ES-I3 (cell line): ENCODE measurements around the gene DUSP16.
"Not testable (repeated sequence)": the region's sequence is repeated elsewhere in the genome, so short reads cannot be mapped to it uniquely, and the experiment has no call there.

Source experiments
- H3K36me3 ChIP-seq: 2 replicates; pipeline ENCODE4 v1.6.1; 2013; ENCODE audit warnings: mild to moderate bottlenecking, low read length, control low read depth, moderate library complexity; ENCODE audit not compliant: insufficient read depth
- H3K4me1 ChIP-seq: 2 replicates; pipeline ENCODE4 v1.6.1; 2013; ENCODE audit warnings: mild to moderate bottlenecking, control low read depth, low read length; ENCODE audit not compliant: insufficient read depth
- H3K9ac ChIP-seq: 2 replicates; pipeline ENCODE4 v1.6.1; 2013; ENCODE audit warnings: low read depth, mild to moderate bottlenecking, low read length, moderate library complexity
- H3K9me3 ChIP-seq: 2 replicates; pipeline ENCODE4 v1.6.1; 2013; ENCODE audit warnings: mild to moderate bottlenecking, low read length, moderate library complexity; ENCODE audit not compliant: control insufficient read depth, insufficient read depth

Gene DUSP16

DNA sequence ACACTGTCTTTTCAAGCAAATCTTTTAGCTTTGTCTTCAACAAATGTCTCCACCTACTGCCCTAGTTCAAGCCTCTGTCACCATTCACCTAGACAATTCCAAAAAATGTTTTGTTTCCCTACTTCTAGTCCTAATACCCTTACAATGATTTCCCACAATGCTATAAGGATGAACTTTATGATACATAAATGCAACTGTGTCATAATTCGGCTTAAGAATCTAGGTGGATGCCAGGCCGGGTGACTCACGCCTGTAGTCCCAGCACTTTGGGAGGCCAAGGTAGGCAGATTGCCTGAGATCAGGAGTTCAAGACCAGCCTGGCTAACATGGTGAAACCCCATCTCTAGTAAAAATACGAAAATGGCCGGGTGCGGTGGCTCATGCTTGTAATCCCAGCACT is 28.3 kb upstream of the DUSP16 start:
- no peaks in the 10 kb centered on the region for H3K4me1 ChIP-seq
- H3K9ac ChIP-seq = no peak overlapping the region
- no peaks in the 10 kb centered on the region for H3K36me3 ChIP-seq
- H3K9me3 ChIP-seq = no peaks in the 10 kb centered on the region

DNA sequence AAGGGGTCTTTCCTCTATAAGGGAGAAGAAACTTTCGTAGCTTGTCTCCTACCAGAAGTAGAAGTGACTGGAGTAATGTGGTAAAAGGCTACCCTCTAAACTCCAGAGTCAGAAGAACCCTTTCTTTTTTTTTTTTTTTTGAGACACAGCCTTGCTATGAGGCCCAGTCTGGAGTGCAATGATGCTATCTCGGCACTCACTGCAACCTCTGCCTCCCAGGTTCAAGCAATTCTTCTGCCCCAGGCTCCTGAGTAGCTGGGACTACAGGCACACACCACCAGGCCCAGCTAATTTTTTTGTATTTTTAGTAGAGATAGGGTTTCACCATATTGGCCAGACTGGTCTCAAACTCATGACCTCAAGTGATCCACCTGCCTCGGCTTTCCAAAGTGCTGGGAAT is 25.8 kb upstream of the DUSP16 start:
- H3K9me3 ChIP-seq, H3K36me3 ChIP-seq, H3K4me1 ChIP-seq, H3K9ac ChIP-seq: not testable (repeated sequence)

DNA sequence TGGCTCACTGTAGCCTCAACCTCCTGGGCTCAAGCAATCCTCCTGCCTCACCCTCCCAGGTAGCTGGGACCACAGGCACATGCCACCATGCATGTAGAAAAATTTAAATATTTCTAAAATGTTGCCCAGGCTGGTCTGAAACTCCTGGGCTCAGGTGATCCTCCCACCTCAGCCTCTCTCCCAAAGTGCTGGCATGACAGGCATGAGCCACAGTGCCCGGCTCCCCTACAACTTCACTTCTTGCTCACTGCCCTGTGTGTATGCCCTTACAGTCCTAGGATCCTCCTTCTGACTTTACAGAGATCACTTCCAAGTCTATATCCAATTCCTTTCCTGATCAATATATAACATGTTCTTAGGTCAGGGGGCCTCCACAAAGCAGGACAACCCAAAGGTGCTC is 25.2 kb upstream of the DUSP16 start:
- H3K36me3 ChIP-seq = no peaks in the 10 kb centered on the region
- H3K4me1 ChIP-seq = peaks cover 10% of the 10 kb centered on the region
- no peaks in the 10 kb centered on the region for H3K9me3 ChIP-seq
- no peak overlapping the region for H3K9ac ChIP-seq

DNA sequence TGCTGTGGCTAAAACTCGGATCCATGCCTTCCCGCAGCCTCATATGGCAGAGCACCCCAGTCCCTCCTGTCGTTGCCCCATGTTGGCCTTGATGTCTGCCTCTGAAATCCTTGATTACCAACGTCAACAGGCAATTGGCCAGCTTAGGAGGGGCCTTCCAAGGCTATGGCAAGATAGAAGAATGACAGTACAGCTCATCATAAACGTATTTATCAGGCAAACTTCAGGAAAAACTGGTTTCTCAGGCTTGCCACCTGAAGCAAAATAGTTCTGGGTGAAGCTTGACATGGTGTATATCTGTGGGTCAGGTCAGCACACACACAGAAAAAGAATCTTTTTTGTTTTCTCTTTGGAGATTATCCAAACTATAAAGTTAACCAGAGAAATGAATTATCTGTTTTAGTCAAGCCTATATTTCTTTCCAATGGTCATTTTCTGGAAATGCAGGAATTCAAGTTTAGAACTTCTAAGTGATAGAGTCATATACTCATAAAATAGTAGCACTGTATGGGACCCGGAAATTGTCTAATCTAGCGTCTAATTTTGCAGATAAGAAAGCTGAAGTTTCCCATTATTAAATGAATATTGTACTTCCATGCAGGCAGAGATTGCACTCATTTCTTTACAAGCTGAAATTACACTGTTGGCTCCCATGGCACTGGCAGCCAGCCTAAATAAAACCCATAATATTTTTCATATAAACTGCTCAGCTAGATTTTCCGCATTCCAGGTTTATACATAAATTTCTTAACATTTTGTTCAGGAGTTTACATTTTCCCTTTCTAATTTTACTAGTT is 24.4 kb upstream of the DUSP16 start:
- H3K36me3 ChIP-seq = no peaks in the 10 kb centered on the region
- no peak overlapping the region for H3K9ac ChIP-seq
- H3K4me1 ChIP-seq = peaks cover 10% of the 10 kb centered on the region

DNA sequence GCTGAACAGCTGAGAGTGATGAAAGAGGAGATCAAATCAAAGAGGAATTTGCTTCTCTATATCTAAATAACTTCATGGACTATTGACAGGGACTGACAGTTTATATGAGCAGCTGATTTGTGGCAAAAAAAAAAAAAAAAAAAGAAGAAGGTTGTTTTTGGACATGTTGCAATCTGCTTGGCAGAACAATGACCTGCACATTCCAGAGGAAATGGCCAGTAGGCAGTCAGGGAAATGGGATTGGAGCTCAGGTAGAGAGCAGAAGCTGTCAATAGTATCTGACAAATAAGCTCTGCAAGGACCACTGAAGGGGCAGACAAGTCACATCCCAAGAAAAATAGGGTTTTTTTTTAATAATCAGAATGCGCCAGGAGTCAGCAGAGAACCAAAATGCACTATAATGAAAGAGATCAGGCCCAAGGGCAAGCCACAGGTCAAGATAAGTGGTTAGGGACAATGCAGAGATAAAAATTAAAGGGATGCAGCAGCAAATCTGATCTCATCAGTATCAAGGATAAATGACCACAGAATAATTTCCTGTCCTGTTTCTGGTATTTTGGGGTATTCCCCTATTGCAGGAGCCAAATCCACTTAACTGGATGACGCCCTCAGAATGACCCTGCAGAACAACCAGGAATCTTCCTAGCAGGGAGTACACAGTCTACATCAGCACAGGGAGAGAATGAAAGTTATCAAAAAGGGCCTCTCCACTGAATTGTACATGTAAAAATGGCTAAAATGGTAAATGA is 22.6 kb upstream of the DUSP16 start:
- peaks cover 10% of the 10 kb centered on the region for H3K4me1 ChIP-seq
- H3K36me3 ChIP-seq = no peaks in the 10 kb centered on the region
- H3K9me3 ChIP-seq = no peaks in the 10 kb centered on the region
- no peak overlapping the region for H3K9ac ChIP-seq

More for the DNA sequence above, 24.4 kb upstream of the DUSP16 start:
- no peaks in the 10 kb centered on the region for H3K9me3 ChIP-seq

DNA sequence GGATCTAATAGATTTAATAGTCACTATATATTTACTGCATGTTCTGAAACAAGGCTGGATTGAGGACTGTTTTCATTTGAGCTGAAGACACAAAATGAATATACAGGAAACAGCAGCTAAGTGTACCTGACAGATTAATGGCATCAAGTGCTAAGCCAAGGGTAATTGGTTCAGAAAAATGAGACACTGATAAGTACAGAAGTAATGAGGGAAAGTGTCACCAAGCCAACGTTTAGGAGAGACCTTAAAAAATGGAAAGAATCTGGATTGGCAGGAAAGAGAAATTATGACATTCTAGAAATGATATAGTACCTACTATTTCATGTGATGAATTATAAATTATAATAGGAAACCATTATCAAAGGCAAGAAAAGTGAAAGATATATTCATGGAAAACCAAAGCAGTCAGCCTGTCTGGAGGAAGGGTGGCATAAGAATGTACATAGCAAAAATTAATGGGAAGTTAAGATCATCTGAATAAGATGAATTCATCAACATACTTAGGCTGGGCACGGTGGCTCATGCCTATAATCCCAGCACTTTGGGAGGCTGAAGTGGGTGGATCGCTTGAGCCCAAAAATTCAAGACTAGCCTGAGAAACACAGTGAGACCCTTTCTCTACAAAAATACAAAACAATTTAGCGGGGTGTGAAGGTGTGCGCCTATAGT is 21.0 kb upstream of the DUSP16 start:
- peaks cover 10% of the 10 kb centered on the region for H3K4me1 ChIP-seq
- H3K9ac ChIP-seq = no peak overlapping the region
- no peaks in the 10 kb centered on the region for H3K36me3 ChIP-seq
- H3K9me3 ChIP-seq = no peaks in the 10 kb centered on the region

DNA sequence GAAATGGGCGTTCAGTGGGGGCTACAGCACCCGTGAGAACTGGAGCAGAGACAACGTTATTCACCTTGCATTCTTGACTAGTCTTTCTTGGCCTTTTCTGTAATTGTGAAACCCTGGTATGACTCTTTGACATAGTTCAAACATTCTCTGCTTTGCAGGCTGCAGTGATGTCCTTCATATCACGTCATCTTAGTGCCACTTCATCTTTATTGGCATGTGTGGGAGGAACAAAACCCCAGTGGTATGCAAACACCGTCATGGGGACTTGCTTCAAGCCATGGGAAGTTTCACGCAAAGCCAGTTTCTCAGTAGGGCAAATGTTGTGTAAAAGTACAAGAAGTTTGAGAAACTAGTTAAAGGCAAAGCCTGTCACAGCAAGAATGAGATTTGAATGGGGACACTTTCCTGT is 20.2 kb upstream of the DUSP16 start:
- H3K9ac ChIP-seq = no peak overlapping the region
- no peaks in the 10 kb centered on the region for H3K36me3 ChIP-seq
- H3K4me1 ChIP-seq = peaks cover 10% of the 10 kb centered on the region
- H3K9me3 ChIP-seq = no peaks in the 10 kb centered on the region

DNA sequence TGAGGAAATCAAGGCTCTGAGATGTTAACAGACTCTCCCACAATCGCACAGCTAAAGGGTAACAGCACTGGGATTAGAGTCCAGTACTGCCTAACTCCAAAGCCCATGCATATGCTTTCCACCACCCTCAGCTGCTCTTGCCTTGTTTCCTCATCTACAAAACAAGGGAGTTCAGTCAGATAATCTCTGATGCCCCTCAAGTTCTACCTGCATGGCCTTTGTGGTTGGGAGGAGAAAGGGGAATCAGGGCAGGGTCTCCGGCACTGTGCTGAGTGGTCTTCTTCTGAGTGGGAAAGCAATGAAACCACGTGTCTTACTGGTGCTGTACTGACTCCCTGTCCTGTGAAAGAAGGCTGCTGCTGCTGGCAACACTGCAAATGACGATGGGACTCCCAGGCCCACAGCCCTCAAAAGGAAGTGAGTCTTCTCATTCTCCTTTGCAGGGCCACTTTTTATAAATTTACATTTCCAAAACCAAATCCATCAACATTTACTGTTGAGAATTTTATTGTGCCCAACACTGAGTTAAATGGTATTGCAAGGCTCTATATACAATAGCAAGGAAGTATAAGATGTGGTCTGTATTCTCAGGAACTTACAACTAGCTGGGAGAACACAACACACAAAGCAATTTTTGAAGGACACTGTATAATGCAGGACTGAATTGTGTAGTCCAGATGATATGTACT is 19.7 kb upstream of the DUSP16 start:
- Histone ChIP-seq H3K9me3 (no peaks in the 10 kb centered on the region), H3K4me1 (peaks cover 10% of the 10 kb centered on the region), H3K36me3 (no peaks in the 10 kb centered on the region), H3K9ac (no peak overlapping the region)

DNA sequence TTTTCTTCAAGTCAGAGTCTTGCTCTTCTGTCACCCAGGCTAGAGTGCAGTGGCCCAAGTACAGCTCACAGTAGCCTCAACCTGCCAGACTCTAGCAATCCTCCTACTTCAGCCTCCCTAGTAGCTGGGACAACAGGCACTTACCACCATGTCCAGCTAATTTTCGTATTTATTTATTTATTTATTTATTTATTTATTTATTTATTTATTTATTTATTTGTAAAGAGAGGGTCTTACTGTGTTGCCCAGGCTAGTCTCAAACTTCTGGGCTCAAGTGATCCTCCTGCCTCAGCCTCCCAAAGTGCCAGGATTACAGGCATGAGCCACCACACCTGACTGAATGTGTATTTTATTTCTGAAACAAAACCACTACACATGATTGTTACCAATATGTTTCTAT is 18.1 kb upstream of the DUSP16 start:
- not testable (repeated sequence) for H3K4me1 ChIP-seq, H3K9me3 ChIP-seq, H3K36me3 ChIP-seq, H3K9ac ChIP-seq

DNA sequence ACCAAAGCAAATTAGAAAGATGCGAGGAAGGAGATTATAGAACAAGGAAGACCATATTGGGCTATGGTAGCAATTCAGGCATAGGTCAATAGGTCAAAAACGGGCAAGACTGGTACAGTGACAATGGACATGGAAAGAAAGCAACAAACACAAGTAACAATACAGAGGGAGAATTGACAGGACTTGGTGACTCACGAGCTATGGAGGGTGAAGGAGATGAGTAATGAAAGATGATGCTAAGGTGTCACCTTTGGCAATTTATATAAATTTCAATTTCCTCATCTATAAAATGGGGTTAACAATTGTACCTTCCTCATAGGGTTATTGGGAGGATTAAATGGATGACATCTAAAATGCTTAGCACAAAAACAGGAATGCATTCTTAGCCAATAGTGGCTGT is 15.1 kb upstream of the DUSP16 start:
- Histone ChIP-seq H3K36me3 (no peaks in the 10 kb centered on the region), H3K4me1 (no peaks in the 10 kb centered on the region), H3K9me3 (no peaks in the 10 kb centered on the region), H3K9ac (no peak overlapping the region)

DNA sequence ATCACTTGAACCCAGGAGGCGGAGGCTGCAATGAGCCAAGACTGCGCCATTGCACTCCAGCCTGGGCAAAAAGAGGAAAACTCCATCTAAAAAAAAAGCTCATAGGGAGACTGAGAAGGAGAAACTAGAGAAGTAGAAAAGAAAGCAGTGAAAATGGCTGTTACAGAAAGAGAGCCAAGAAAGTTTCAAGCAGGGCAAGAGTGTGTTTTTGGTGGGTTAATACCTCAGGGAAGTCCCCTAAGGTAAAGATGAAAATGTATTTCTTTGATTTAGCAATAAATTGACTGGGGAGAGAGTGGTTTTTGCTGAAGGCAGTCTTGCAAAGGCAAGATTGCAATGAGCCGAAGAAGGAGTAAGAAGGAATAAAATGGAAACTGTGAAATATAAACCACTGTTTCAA is 10.0 kb upstream of the DUSP16 start:
- no peaks in the 10 kb centered on the region for H3K36me3 ChIP-seq
- H3K9me3 ChIP-seq = no peaks in the 10 kb centered on the region
- no peak overlapping the region for H3K9ac ChIP-seq
- H3K4me1 ChIP-seq = no peaks in the 10 kb centered on the region

DNA sequence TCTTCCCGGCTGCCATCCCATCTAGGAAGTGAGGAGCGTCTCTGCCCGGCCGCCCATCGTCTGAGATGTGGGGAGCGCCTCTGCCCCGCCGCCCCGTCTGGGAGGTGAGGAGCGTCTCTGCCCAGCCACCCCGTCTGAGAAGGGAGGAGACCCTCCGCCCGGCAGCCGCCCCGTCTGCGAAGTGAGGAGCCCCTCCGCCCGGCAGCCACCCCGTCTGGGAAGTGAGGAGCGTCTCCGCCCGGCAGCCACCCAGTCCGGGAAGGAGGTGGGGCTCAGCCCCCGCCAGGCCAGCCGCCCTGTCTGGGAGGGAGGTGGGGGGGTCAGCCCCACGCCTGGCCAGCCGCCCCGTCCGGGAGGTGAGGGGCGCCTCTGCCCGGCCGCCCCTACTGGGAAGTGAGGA is 3.3 kb upstream of the DUSP16 start:
- not testable (repeated sequence) for H3K9ac ChIP-seq, H3K36me3 ChIP-seq, H3K4me1 ChIP-seq, H3K9me3 ChIP-seq

DNA sequence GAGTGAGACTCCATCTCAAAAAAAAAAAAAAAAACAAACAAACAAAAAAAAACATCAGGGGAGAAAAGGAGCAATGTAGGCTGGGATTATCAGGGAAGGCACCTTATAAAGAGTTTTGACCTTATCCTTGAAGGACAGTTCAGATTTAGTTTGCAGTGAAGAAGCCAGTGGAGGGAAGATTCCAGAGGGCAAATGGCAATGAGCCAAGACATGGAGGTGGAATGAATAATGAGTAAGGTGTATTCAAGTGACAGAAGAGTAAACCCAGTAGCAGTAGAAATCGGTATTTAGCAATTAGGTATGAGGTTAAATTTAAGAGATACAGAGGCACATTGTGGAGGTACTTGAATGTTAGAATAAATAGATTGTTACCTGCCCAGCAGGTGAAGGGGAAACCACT is 2.2 kb upstream of the DUSP16 start:
- 0 out of 2 replicates have a peak, but pooled peaks cover 6% of the 10 kb centered on the region for H3K4me1 ChIP-seq
- no peaks in the 10 kb centered on the region for H3K36me3 ChIP-seq
- no peak overlapping the region for H3K9ac ChIP-seq
- H3K9me3 ChIP-seq = peaks cover 4% of the 10 kb centered on the region

DNA sequence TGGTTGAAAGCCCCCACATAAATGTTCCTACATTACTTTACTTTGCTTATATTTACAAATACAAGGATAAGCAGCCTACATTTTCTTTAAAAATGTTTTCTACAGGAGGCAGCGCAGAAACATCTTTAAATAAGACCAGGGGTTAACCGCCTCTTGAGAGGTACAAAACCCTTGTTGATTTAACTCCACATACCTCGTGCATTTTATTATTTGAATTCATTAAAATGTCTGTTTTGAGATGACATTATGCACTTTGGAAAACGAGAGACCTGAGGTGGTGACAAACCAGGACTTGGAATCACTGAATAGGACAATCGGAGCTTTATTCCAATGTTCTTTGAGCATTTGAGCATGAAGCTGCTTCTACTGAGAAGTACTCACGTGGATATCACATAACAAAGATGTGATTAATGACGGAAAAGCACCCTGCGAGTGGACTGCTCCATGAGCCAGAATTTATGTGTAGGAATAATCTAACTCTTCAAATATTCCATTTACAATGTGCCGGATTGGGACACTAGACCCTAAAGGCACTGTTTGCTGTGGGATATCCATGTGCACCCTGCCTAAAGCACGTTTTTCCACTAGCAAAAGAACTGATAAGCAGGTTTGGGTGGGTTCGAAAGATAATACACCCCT is 746 bp upstream of the DUSP16 start:
- Histone ChIP-seq H3K9ac (peak overlapping the region; percentile 62), H3K9me3 (peaks cover 4% of the 10 kb centered on the region), H3K36me3 (no peaks in the 10 kb centered on the region)

More for the DNA sequence above, 746 bp upstream of the DUSP16 start:
- peaks cover 10% of the 10 kb centered on the region for H3K4me1 ChIP-seq
